ENCODE measurements around the gene ZNF789.

- TF ChIP-seq POLR2AphosphoS5 (IDR thresholded peaks at IDR 0.05; ENCODE audit: low read depth, low read length) (no peak), JUND (IDR thresholded peaks at IDR 0.05) (no peak), CTCF (IDR thresholded peaks at IDR 0.05) (no peak), FOXM1 (IDR thresholded peaks at IDR 0.05; ENCODE audit: low read depth) (no peak), MXI1 (IDR thresholded peaks at IDR 0.05; ENCODE audit: low read depth, low read length) (no peak), ELF1 (IDR thresholded peaks at IDR 0.05) (no peak), EZH2phosphoT487 (IDR thresholded peaks at IDR 0.05; ENCODE audit: borderline replicate concordance, low read depth) (no peak), RXRA (IDR thresholded peaks at IDR 0.05; ENCODE audit: borderline replicate concordance, low read depth) (no peak), SIN3A (IDR thresholded peaks at IDR 0.05; ENCODE audit: borderline replicate concordance, low read depth, low read length) (no peak), FOXJ3 (CRISPR knock-in tag; IDR thresholded peaks at IDR 0.05) (no peak), GABPA (IDR thresholded peaks at IDR 0.05; ENCODE audit: low read depth) (no peak), USF1 (IDR thresholded peaks at IDR 0.05; ENCODE audit: borderline replicate concordance, low read depth) (no peak)
- TF ChIP-seq, protein P1, sequence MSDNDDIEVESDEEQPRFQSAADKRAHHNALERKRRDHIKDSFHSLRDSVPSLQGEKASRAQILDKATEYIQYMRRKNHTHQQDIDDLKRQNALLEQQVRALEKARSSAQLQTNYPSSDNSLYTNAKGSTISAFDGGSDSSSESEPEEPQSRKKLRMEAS (IDR thresholded peaks at IDR 0.05; ENCODE audit: low read depth): no peak
- TF ChIP-seq, protein P2, sequence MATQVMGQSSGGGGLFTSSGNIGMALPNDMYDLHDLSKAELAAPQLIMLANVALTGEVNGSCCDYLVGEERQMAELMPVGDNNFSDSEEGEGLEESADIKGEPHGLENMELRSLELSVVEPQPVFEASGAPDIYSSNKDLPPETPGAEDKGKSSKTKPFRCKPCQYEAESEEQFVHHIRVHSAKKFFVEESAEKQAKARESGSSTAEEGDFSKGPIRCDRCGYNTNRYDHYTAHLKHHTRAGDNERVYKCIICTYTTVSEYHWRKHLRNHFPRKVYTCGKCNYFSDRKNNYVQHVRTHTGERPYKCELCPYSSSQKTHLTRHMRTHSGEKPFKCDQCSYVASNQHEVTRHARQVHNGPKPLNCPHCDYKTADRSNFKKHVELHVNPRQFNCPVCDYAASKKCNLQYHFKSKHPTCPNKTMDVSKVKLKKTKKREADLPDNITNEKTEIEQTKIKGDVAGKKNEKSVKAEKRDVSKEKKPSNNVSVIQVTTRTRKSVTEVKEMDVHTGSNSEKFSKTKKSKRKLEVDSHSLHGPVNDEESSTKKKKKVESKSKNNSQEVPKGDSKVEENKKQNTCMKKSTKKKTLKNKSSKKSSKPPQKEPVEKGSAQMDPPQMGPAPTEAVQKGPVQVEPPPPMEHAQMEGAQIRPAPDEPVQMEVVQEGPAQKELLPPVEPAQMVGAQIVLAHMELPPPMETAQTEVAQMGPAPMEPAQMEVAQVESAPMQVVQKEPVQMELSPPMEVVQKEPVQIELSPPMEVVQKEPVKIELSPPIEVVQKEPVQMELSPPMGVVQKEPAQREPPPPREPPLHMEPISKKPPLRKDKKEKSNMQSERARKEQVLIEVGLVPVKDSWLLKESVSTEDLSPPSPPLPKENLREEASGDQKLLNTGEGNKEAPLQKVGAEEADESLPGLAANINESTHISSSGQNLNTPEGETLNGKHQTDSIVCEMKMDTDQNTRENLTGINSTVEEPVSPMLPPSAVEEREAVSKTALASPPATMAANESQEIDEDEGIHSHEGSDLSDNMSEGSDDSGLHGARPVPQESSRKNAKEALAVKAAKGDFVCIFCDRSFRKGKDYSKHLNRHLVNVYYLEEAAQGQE (IDR thresholded peaks at IDR 0.05; ENCODE audit: low read depth, low read length): no peak
Measured at GRCh38 chr7:99446096-99446495, 26.6 kb upstream of the ZNF789 start.
